Mucosa of descending colon (tissue), 3 donors: ENCODE data around the gene BAX. TPM values are rescaled to one million over a fixed set of nuclear protein-coding genes. Genes with fewer than 3 reads are reported as not detected.
A peak's percentile ranks its signal among the peaks of the same experiment; 100 is the strongest.
"Not testable (repeated sequence)": the region's sequence is repeated elsewhere in the genome, so short reads cannot be mapped to it uniquely, and the experiment has no call there.

Experiments
- ATAC-seq: fragments of 200-7000 bp; cut with Tn5 transposase; one replicate; pipeline ENCODE4 v1.9.1; 2020; ENCODE audit warnings: mild to moderate bottlenecking, moderate library complexity
- DNase-seq, 3 donors: peaks; one replicate each; pipeline ENCODE4 v3.0.0-alpha.2; 2020
- H3K36me3 ChIP-seq: fragments of 200-600 bp; one replicate; pipeline ENCODE4 v1.8.0; 2021; ENCODE audit warnings: low read depth, mild to moderate bottlenecking
- H3K4me1 ChIP-seq: fragments of 200-600 bp; one replicate; pipeline ENCODE4 v1.8.0; 2021; ENCODE audit warnings: low read depth, mild to moderate bottlenecking
- H3K4me3 ChIP-seq: fragments of 200-600 bp; one replicate; pipeline ENCODE4 v1.8.0; 2021; ENCODE audit warnings: mild to moderate bottlenecking
- H3K9me3 ChIP-seq: fragments of 200-600 bp; one replicate; pipeline ENCODE4 v1.8.0; 2021; ENCODE audit warnings: mild to moderate bottlenecking
- CTCF ChIP-seq: fragments of 200-600 bp; IDR thresholded peaks from one replicate; pipeline ENCODE4 v1.8.0; 2022; ENCODE audit warnings: antibody characterized with exemption, mild to moderate bottlenecking
- intact Hi-C, 2 donors: fragments of 100-400 bp; cut with DNase I in 1 of 2; cut with micrococcal nuclease in 1 of 2; formaldehyde crosslinking; loops; one replicate each; pipeline versions ENCODE4 v1.11.0 to v1.11.1; 2022; cut with DNase I, micrococcal nuclease
- long read RNA-seq, 2 donors: library from polyadenylated mRNA; unstranded; transcript quantifications; one replicate each; pipeline ENCODE4 v2.0.0, GENCODE V29; 2019 to 2021
- total RNA-seq, 3 donors: library from RNA; stranded (reverse); fragmentation: NEBNext Ultra II Directional in 2 of 3; extraction: Animal tissue kit (Norgen Biotek cat#: 25700) in 2 of 3; gene quantifications; one replicate each; pipeline versions ENCODE4 v1.2.1 to v1.2.4, GENCODE V29; 2021 to 2023
- donor health status: DM: no; HTN: no; CAD: no; lungs with moderate emphysema.
- donor health status: DM: no; HTN: no; CAD: no.
- donor health status: DM: no; HTN: yes; CAD: no.

The BAX gene
- 100 to 1,000 TPM in 2 of 3 donors, 10 to 100 TPM in 1; 90.2 to 128 (median 125) TPM for total RNA-seq
- long read RNA-seq, donor 1, transcript BAX-202 (6 exons, 793 nt), result major isoform, 8 of 13 reads
- long read RNA-seq, donor 1, partial matches to known transcripts, result 1 of 13 reads
- long read RNA-seq, donor 1, other reads (novel, unspliced or antisense), result 4 of 13 reads
- long read RNA-seq, donor 2, partial matches to known transcripts, result 2 of 11 reads
- long read RNA-seq, donor 2, other reads (novel, unspliced or antisense), result 4 of 11 reads

- peak; percentile 92 for ATAC-seq
- intact Hi-C loops, result no loop called here
Measured at GRCh38 chr19:48954595-48955307, at the start of gene BAX. TSS of gene BAX (plus strand) at chr19:48954875. CDS start at chr19:48954929, 54 bp downstream.

GRCh38 chr19:48905664-48906063 lies 49.0 kb upstream of the BAX start:
- no peaks in the 10 kb centered on the region for H3K36me3 ChIP-seq
- no peak for TF ChIP-seq CTCF
- intact Hi-C loops, result no loop called here
- H3K4me3 ChIP-seq, result no peak overlapping the region
- no peak for DNase-seq
- no peaks in the 10 kb centered on the region for H3K9me3 ChIP-seq
- peaks cover 7% of the 10 kb centered on the region for H3K4me1 ChIP-seq
- no peak for ATAC-seq

More at GRCh38 chr19:48954595-48955307, at the start of gene BAX:
- H3K9me3 ChIP-seq, result no peaks in the 10 kb centered on the region
- peak within 1 kb of the TSS; percentile 81 for H3K4me3 ChIP-seq
- DNase-seq, result peak; percentile 98 to 99 (median 98)
- TF ChIP-seq CTCF, result no peak
- peaks cover 13% of the 10 kb centered on the region for H3K4me1 ChIP-seq
- no peaks in the 10 kb centered on the region for H3K36me3 ChIP-seq

- ATAC-seq, result no peak
- no peak overlapping the region for H3K4me3 ChIP-seq
- DNase-seq, result no peak
- intact Hi-C loops, result no loop called here
- TF ChIP-seq CTCF, result no peak
- H3K9me3 ChIP-seq, result no peaks in the 10 kb centered on the region
- H3K4me1 ChIP-seq, result peaks cover 5% of the 10 kb centered on the region
- H3K36me3 ChIP-seq, result no peaks in the 10 kb centered on the region
Measured at GRCh38 chr19:48906324-48906723, 48.4 kb upstream of the BAX start.

GRCh38 chr19:48907671-48908070 lies 47.0 kb upstream of the BAX start:
- Histone ChIP-seq H3K4me3 (no peak overlapping the region), H3K4me1 (no peaks in the 10 kb centered on the region), H3K36me3 (no peaks in the 10 kb centered on the region), H3K9me3 (no peaks in the 10 kb centered on the region)
- no peak for TF ChIP-seq CTCF
- ATAC-seq (peak; percentile 92), DNase-seq (peak; percentile 60 to 75 (median 62))
- intact Hi-C loops, result no loop called here

GRCh38 chr19:48909424-48910077 lies 45.1 kb upstream of the BAX start:
- ATAC-seq, H3K36me3 ChIP-seq, H3K4me1 ChIP-seq, intact Hi-C loops, H3K9me3 ChIP-seq, H3K4me3 ChIP-seq, DNase-seq: not testable (repeated sequence)

- Histone ChIP-seq H3K4me1 (no peaks in the 10 kb centered on the region), H3K9me3 (no peaks in the 10 kb centered on the region), H3K36me3 (no peaks in the 10 kb centered on the region), H3K4me3 (no peak overlapping the region)
- intact Hi-C loops, result no loop called here
- ATAC-seq (no peak), DNase-seq (no peak)
- no peak for TF ChIP-seq CTCF
Measured at GRCh38 chr19:48910803-48911202, 43.9 kb upstream of the BAX start.
